HepG2 (cell line): ENCODE measurements around the gene TMEM107. TPM values are rescaled to one million over a fixed set of nuclear protein-coding genes. Genes with fewer than 3 reads are reported as not detected.

ENCODE experiments used
- AGO2 ChIP-seq: fragments of 200-400 bp; formaldehyde crosslinking; optimal IDR thresholded peaks from 2 replicates; pipeline ENCODE3; 2017; ENCODE audit warnings: mild to moderate bottlenecking, low read depth, low read length, moderate library complexity
- CBFB ChIP-seq: sonication (generic); formaldehyde crosslinking; IDR thresholded peaks from 2 replicates; pipeline ENCODE4 v1.4.0; 2020; ENCODE audit warnings: missing genetic modification reagents
- ELF4 ChIP-seq: sonication (generic); formaldehyde crosslinking; IDR thresholded peaks from 2 replicates; pipeline ENCODE4 v1.5.0; 2020; ENCODE audit warnings: missing genetic modification reagents, mild to moderate bottlenecking, moderate library complexity, borderline replicate concordance
- FOSL1 ChIP-seq: sonication (generic); formaldehyde crosslinking; IDR thresholded peaks from 2 replicates; pipeline ENCODE4 v1.9.0; 2021; ENCODE audit warnings: missing genetic modification reagents, borderline replicate concordance
- HOXA5 ChIP-seq: sonication (generic); formaldehyde crosslinking; IDR thresholded peaks from 2 replicates; pipeline ENCODE4 v1.4.0; 2020; ENCODE audit warnings: missing genetic modification reagents
- KDM4B ChIP-seq: sonication (generic); formaldehyde crosslinking; IDR thresholded peaks from 2 replicates; pipeline ENCODE4 v1.4.0; 2020; ENCODE audit warnings: missing genetic modification reagents
- MYC ChIP-seq: sonication (generic); formaldehyde crosslinking; IDR thresholded peaks from 2 replicates; pipeline ENCODE4 v1.9.0; 2021; ENCODE audit warnings: missing genetic modification reagents, borderline replicate concordance
- NCOA2 ChIP-seq: sonication (generic); formaldehyde crosslinking; IDR thresholded peaks from 2 replicates; pipeline ENCODE4 v1.8.0; 2022; ENCODE audit warnings: inconsistent platforms
- NFRKB ChIP-seq: fragments of 450-650 bp; IDR thresholded peaks from 2 replicates; pipeline ENCODE4 v1.6.1; 2017
- REXO4 ChIP-seq: sonication (generic); formaldehyde crosslinking; IDR thresholded peaks from 2 replicates; pipeline ENCODE4 v1.8.0; 2022; ENCODE audit warnings: missing genetic modification reagents, mild to moderate bottlenecking, borderline replicate concordance
- RFX3 ChIP-seq: IDR thresholded peaks from 2 replicates; pipeline ENCODE4 v1.6.1; 2016; ENCODE audit warnings: missing biosample characterization, missing genetic modification reagents
- TCF12 ChIP-seq, 2 experiments: fragments of 450-650 bp in 1 of 2; sonication (generic) in 1 of 2; formaldehyde crosslinking in 1 of 2; IDR thresholded peaks; 2 replicates each; pipeline versions ENCODE4 v1.6.1 to v1.8.0; 2017 to 2022; ENCODE audit warnings: antibody characterized with exemption in 1 of 2, mild to moderate bottlenecking in 1 of 2, missing genetic modification reagents in 1 of 2, moderate library complexity in 1 of 2
- ZC3H13 ChIP-seq: sonication (generic); formaldehyde crosslinking; IDR thresholded peaks from 2 replicates; pipeline ENCODE4 v1.8.1; 2023; ENCODE audit warnings: mild to moderate bottlenecking, missing genetic modification reagents, moderate library complexity
- ZFP37 ChIP-seq: sonication (generic); formaldehyde crosslinking; IDR thresholded peaks from 2 replicates; pipeline ENCODE4 v1.4.0; 2020; ENCODE audit warnings: missing genetic modification reagents, borderline replicate concordance
- ZFYVE20 ChIP-seq: sonication (generic); formaldehyde crosslinking; IDR thresholded peaks from 2 replicates; pipeline ENCODE4 v1.8.0; 2023; ENCODE audit warnings: low read depth, mild to moderate bottlenecking, moderate library complexity, missing genetic modification reagents, borderline replicate concordance
- ZNF136 ChIP-seq: sonication (generic); formaldehyde crosslinking; IDR thresholded peaks from 2 replicates; pipeline ENCODE4 v1.8.1; 2022; ENCODE audit warnings: low read depth, mild to moderate bottlenecking, moderate library complexity, missing genetic modification reagents
- ZNF292 ChIP-seq: sonication (generic); formaldehyde crosslinking; IDR thresholded peaks from 2 replicates; pipeline ENCODE4 v1.8.1; 2022; ENCODE audit warnings: mild to moderate bottlenecking, low read depth, missing genetic modification reagents, borderline replicate concordance
- ZNF589 ChIP-seq: sonication (generic); formaldehyde crosslinking; conservative IDR thresholded peaks from 2 replicates; pipeline ENCODE4 v1.8.0; 2022; ENCODE audit warnings: mild to moderate bottlenecking, moderate library complexity, missing genetic modification reagents
- ZNF816 ChIP-seq: sonication (generic); formaldehyde crosslinking; IDR thresholded peaks from 2 replicates; pipeline ENCODE4 v1.8.0; 2022; ENCODE audit warnings: missing genetic modification reagents, mild to moderate bottlenecking, borderline replicate concordance
- ZSCAN20 ChIP-seq: sonication (generic); formaldehyde crosslinking; IDR thresholded peaks from 2 replicates; pipeline ENCODE4 v1.4.0; 2020; ENCODE audit warnings: missing genetic modification reagents, mild to moderate bottlenecking, borderline replicate concordance
- polyA plus RNA-seq, 8 experiments: library from polyadenylated mRNA; depleted of rRNA in 3 of 8; stranded (reverse) in 7 of 8; unstranded in 1 of 8; fragments of >200 nt; fragmentation: Illumina TruSeq in 4 of 8; extraction: Trizol in 4 of 8; gene quantifications; 2 replicates each; pipeline versions ENCODE4 v1.2.1 to v1.2.3, GENCODE V29; 2011 to 2016; ENCODE audit warnings: low read depth in 4 of 8, missing spikeins in 1 of 8, mixed read lengths in 1 of 8; ENCODE audit not compliant: insufficient read depth in 1 of 8
- total RNA-seq, 5 experiments: library from RNA; depleted of rRNA; stranded (reverse); fragments of >200 nt; fragmentation: Illumina TruSeq; extraction: Trizol; gene quantifications; 2 replicates each; pipeline ENCODE4 v1.2.3, GENCODE V29; 2016; ENCODE audit warnings: low read depth in 1 of 5
- TF ChIP-seq, protein P1 (sequence below): IDR thresholded peaks from 2 replicates; pipeline ENCODE4 v1.6.1; 2016; ENCODE audit warnings: low read depth, missing genetic modification reagents, missing compliant biosample characterization
- TF ChIP-seq, protein P2 (sequence below): sonication (generic); formaldehyde crosslinking; IDR thresholded peaks from 2 replicates; pipeline ENCODE4 v1.8.0; 2022; ENCODE audit warnings: missing genetic modification reagents, mild to moderate bottlenecking, borderline replicate concordance

Gene TMEM107
- total and polyA plus RNA-seq, 2 of the 13 experiments (the other 11 are each of a cell fraction or from before 2014, with no cell fraction given), result 7.2 to 15.3 TPM

DNA sequence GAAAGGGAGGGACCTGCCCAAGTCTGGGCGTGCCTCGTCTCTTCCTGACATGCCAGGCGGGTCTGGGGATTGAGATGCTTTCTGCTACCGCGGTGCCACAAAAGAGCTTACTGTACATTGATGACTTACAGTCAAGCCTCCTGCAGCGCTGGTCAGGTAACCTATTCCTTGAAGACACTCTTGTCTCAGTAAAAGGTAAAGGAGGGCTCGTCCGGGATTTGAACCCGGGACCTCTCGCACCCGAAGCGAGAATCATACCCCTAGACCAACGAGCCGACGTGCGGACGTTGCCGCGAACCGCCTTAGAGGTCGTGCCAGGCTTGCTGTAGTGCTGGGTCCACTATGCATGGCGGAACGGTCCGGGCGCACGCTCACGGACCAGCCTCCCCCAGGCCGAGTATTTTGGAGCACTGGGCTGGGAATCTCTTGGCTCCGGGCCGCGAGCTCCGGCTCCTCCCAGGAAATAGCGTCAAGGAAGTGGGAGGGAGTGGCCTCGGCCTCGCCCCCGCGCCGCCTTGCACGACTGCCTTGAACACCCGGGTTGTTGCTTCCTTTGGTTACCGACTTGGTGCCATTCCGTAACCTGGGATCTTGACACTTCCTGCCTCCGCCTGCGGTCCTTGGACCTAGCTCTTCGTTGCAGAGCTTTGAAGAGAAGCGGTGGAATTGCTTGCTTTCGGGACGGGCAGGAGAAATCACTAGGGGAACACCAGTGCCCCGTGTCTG, 46.6 kb upstream of the TMEM107 start (continued):
- TF ChIP-seq, protein P1, sequence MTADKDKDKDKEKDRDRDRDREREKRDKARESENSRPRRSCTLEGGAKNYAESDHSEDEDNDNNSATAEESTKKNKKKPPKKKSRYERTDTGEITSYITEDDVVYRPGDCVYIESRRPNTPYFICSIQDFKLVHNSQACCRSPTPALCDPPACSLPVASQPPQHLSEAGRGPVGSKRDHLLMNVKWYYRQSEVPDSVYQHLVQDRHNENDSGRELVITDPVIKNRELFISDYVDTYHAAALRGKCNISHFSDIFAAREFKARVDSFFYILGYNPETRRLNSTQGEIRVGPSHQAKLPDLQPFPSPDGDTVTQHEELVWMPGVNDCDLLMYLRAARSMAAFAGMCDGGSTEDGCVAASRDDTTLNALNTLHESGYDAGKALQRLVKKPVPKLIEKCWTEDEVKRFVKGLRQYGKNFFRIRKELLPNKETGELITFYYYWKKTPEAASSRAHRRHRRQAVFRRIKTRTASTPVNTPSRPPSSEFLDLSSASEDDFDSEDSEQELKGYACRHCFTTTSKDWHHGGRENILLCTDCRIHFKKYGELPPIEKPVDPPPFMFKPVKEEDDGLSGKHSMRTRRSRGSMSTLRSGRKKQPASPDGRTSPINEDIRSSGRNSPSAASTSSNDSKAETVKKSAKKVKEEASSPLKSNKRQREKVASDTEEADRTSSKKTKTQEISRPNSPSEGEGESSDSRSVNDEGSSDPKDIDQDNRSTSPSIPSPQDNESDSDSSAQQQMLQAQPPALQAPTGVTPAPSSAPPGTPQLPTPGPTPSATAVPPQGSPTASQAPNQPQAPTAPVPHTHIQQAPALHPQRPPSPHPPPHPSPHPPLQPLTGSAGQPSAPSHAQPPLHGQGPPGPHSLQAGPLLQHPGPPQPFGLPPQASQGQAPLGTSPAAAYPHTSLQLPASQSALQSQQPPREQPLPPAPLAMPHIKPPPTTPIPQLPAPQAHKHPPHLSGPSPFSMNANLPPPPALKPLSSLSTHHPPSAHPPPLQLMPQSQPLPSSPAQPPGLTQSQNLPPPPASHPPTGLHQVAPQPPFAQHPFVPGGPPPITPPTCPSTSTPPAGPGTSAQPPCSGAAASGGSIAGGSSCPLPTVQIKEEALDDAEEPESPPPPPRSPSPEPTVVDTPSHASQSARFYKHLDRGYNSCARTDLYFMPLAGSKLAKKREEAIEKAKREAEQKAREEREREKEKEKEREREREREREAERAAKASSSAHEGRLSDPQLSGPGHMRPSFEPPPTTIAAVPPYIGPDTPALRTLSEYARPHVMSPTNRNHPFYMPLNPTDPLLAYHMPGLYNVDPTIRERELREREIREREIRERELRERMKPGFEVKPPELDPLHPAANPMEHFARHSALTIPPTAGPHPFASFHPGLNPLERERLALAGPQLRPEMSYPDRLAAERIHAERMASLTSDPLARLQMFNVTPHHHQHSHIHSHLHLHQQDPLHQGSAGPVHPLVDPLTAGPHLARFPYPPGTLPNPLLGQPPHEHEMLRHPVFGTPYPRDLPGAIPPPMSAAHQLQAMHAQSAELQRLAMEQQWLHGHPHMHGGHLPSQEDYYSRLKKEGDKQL (CRISPR knock-in tag), result peak; percentile 53; the same call in 1 of the 2 replicates
- TF ChIP-seq NCOA2 (CRISPR knock-in tag) (no peak), ZNF816 (no peak), ZFP37 (CRISPR knock-in tag) (peak; percentile 75; the same call in 1 of the 2 replicates), ZNF292 (CRISPR knock-in tag) (no peak), ZSCAN20 (CRISPR knock-in tag) (no peak), ZFYVE20 (CRISPR knock-in tag) (no peak), TCF12 (IDR thresholded peaks at IDR 0.05) (no peak), TCF12 (CRISPR knock-in tag; IDR thresholded peaks at IDR 0.05) (no peak), ZNF589 (CRISPR knock-in tag) (no peak; the same call in 1 of the 2 replicates), AGO2 (no peak), RFX3 (CRISPR knock-in tag) (no peak; the same call in 1 of the 2 replicates), REXO4 (no peak), FOSL1 (CRISPR knock-in tag) (no peak), NFRKB (no peak), ELF4 (CRISPR knock-in tag) (no peak), HOXA5 (CRISPR knock-in tag) (no peak; the same call in 1 of the 2 replicates), CBFB (peak; percentile 85; the same call in 1 of the 2 replicates), MYC (CRISPR knock-in tag) (peak; percentile 63), ZNF136 (no peak), KDM4B (CRISPR knock-in tag) (no peak), ZC3H13 (no peak; the same call in 1 of the 2 replicates)
- TF ChIP-seq, protein P2, sequence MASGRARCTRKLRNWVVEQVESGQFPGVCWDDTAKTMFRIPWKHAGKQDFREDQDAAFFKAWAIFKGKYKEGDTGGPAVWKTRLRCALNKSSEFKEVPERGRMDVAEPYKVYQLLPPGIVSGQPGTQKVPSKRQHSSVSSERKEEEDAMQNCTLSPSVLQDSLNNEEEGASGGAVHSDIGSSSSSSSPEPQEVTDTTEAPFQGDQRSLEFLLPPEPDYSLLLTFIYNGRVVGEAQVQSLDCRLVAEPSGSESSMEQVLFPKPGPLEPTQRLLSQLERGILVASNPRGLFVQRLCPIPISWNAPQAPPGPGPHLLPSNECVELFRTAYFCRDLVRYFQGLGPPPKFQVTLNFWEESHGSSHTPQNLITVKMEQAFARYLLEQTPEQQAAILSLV (CRISPR knock-in tag), result no peak; the same call in none of the 2 replicates
